GM21526 (cell line): ENCODE results near the gene CCDC172.

Experiments
- ATAC-seq: cut with Tn5 transposase; IDR thresholded peaks from one replicate; pipeline ENCODE4 v1.9.1; 2021; ENCODE audit warnings: moderate library complexity; ENCODE audit not compliant: unreplicated experiment, low FRiP score

The CCDC172 gene

GRCh38 chr10:116427671-116428070, 103.4 kb downstream of the CCDC172 start, which contains the start of gene PNLIPRP3:
Gene PNLIPRP3 (plus strand): TSS chr10:116427847. CDS start chr10:116428013, 166 bp downstream.
- no peak for ATAC-seq

- ATAC-seq, result no peak
These were observed 105.2 kb downstream of the CCDC172 start for GRCh38 chr10:116429288-116429977.
